AG09309 (cell line): ENCODE data around the gene FHAD1.

Source experiments
- DNase-seq: peaks from one replicate; pipeline ENCODE4 v3.0.0-alpha.2; 2010; ENCODE audit warnings: low read depth
- H3K4me3 ChIP-seq: 2 replicates; pipeline ENCODE4 v1.5.1; 2011; ENCODE audit warnings: mild to moderate bottlenecking, low read depth, low read length, moderate library complexity; ENCODE audit not compliant: control insufficient read depth
- TF ChIP-seq, protein P1 (sequence below): IDR thresholded peaks from 2 replicates; pipeline ENCODE4 v1.5.1; 2011; ENCODE audit warnings: mild to moderate bottlenecking, low read depth, low read length, inconsistent platforms; ENCODE audit not compliant: insufficient read depth, control insufficient read depth; ENCODE audit errors: missing control alignments

Gene FHAD1

GRCh38 chr1:15411593-15412137, 164.6 kb downstream of the FHAD1 start:
- TF ChIP-seq, protein P1, sequence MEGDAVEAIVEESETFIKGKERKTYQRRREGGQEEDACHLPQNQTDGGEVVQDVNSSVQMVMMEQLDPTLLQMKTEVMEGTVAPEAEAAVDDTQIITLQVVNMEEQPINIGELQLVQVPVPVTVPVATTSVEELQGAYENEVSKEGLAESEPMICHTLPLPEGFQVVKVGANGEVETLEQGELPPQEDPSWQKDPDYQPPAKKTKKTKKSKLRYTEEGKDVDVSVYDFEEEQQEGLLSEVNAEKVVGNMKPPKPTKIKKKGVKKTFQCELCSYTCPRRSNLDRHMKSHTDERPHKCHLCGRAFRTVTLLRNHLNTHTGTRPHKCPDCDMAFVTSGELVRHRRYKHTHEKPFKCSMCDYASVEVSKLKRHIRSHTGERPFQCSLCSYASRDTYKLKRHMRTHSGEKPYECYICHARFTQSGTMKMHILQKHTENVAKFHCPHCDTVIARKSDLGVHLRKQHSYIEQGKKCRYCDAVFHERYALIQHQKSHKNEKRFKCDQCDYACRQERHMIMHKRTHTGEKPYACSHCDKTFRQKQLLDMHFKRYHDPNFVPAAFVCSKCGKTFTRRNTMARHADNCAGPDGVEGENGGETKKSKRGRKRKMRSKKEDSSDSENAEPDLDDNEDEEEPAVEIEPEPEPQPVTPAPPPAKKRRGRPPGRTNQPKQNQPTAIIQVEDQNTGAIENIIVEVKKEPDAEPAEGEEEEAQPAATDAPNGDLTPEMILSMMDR = no peak
- DNase-seq = no peak
- H3K4me3 ChIP-seq = peak overlapping the region; percentile 85

- H3K4me3 ChIP-seq = no peak overlapping the region
- no peak for DNase-seq
- TF ChIP-seq, protein P1 = no peak
Measured at GRCh38 chr1:15412175-15412800, 165.3 kb downstream of the FHAD1 start.

GRCh38 chr1:15412843-15413242, 165.8 kb downstream of the FHAD1 start:
- no peak overlapping the region for H3K4me3 ChIP-seq
- DNase-seq = no peak
- TF ChIP-seq, protein P1 = no peak

GRCh38 chr1:15413563-15414444, 166.8 kb downstream of the FHAD1 start:
- no peak for DNase-seq
- H3K4me3 ChIP-seq = no peak overlapping the region
- TF ChIP-seq, protein P1 = no peak

DNA sequence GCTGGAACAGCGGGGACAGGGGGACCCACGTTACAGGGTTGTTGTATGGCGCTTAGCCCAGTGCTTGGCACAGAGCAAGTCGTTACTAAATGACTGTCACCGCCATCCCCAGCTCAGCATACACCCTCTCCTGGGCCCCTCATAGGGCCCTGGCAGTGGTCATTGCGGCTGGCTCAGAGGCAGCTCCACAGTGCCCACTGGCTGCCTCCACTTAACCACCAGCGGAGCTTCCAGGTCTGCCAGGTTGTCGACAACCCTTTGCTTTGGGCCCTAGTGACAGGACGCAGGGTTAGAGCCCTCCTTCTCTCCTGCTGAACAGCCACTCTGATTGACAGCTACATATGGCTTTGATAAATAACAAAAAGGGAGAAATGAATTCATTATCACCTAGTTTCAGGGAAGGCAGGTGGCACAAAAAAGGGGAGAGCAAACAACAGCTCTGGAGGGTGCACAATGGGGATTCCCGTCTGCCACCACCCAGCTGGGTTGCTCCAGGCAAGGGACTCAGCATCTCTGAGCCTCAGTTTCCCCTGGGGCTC, 167.5 kb downstream of the FHAD1 start:
- no peak overlapping the region for H3K4me3 ChIP-seq
- TF ChIP-seq, protein P1 = no peak
- no peak for DNase-seq

DNA sequence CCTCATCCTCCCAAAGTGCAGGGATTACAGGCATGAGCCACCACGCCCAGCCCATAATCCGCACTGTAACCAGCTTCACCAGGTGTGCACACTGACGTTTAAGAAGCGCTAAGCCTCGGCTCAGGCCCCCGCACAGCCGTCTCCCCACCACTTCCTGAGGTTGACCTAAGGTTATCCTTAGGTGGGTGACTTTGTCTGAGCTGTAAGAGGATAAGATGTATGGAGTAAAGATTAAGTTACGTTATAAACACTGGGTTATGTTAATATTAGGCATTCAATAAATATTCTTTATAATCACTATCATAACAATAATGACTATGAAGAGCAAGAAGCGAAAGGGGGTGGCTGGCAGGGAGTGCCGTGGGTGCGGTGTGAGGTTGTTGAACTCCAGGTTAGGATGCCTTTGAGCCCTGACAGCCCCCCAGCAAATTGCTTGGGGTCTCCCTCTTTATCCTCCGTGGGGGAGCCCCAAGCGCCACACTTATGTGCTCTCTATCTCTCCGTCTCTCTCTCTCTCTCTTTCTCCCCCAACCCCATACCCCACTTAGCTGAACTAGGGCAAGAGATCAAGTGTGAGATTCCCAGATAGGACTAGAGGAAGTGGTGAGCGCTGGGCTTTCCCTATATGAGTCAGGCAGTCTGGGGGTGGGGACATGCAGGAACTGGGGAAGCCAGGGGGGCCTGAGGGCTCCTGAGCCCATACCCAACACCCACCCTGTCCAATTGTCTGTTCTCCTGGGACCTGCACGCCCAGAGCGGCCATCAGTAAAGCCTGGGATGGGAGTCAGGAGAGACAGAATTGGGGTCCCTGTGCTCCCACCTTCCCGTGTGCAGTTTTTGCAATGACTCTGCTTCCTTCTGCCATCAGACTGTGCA, 170.3 kb downstream of the FHAD1 start:
- H3K4me3 ChIP-seq = no peak overlapping the region
- TF ChIP-seq, protein P1 = no peak
- DNase-seq = no peak
